Endothelial cell of umbilical vein (primary cell): ENCODE measurements around the gene SLC38A2. TPM values are rescaled to one million over a fixed set of nuclear protein-coding genes. Genes with fewer than 3 reads are reported as not detected.

Experiments used
- BruUV-seq: library from RNA; stranded (reverse); fragments of 400-500 nt; replicated peaks from 2 replicates; lab custom pipeline; 2021; lab: Mats Ljungman, UMichigan
- CTCF ChIA-PET: fragments of 300-600, 350-600 bp; sonication (Branson Sonifier 250); formaldehyde crosslinking; loops from one replicate; lab custom pipeline; 2021; ENCODE audit warnings: antibody characterized with exemption, inconsistent platforms; lab: Charles Lee
- POLR2A ChIA-PET: fragments of 300-600, 350-600 bp; sonication (Branson Sonifier 250); formaldehyde crosslinking; loops from one replicate; lab custom pipeline; 2021; ENCODE audit warnings: antibody characterized with exemption, inconsistent platforms; lab: Charles Lee
- DNase-seq: peaks from one replicate; pipeline ENCODE4 v3.0.0-alpha.2; 2011; ENCODE audit warnings: low read depth, low spot score
- FAIRE-seq: peaks from 2 replicates; lab custom pipeline; 2011; peaks lifted over from hg19 to GRCh38; lab: Jason Lieb, UNC
- H2AFZ ChIP-seq: 2 replicates; pipeline ENCODE4 v1.6.0; 2012; ENCODE audit warnings: low read depth, low read length, control low read depth, inconsistent platforms
- H3K27ac ChIP-seq: 2 replicates; pipeline ENCODE4 v1.5.1; 2011; ENCODE audit warnings: low read depth, mild to moderate bottlenecking, control low read depth, low read length, moderate library complexity; ENCODE audit not compliant: insufficient read depth
- H3K27me3 ChIP-seq, 2 experiments: 2 replicates each; pipeline versions ENCODE4 v1.6.0 to v1.6.1; 2011; ENCODE audit warnings: low read length in 2 of 2, mixed read lengths in 1 of 2; ENCODE audit not compliant: control insufficient read depth in 2 of 2, insufficient read depth in 2 of 2
- H3K36me3 ChIP-seq, 2 experiments: 2 replicates in 1 of 2; 3 replicates in 1 of 2; pipeline ENCODE4 v1.5.1; 2011; ENCODE audit warnings: low read length in 2 of 2, mild to moderate bottlenecking in 1 of 2, moderate library complexity in 1 of 2; ENCODE audit not compliant: control insufficient read depth in 2 of 2, insufficient read depth in 2 of 2; ENCODE audit errors: extremely low read depth in 1 of 2
- H3K4me1 ChIP-seq: 3 replicates; pipeline ENCODE4 v1.5.1; 2011; ENCODE audit warnings: mild to moderate bottlenecking, low read length; ENCODE audit not compliant: control insufficient read depth, insufficient read depth; ENCODE audit errors: extremely low read depth
- H3K4me2 ChIP-seq: 2 replicates; pipeline ENCODE4 v1.6.1; 2011; ENCODE audit warnings: low read length, control low read depth, mixed read lengths; ENCODE audit not compliant: insufficient read depth
- H3K4me3 ChIP-seq, 3 experiments: fragments of 200-600 bp in 1 of 3; sonication (generic), shearing (Covaris generic) in 1 of 3; replicated peaks in 1 of 3; 2 replicates each; pipeline ENCODE4 v1.5.1; 2011 to 2016; ENCODE audit warnings: control low read depth in 3 of 3, low read length in 3 of 3, mild to moderate bottlenecking in 2 of 3, inconsistent platforms in 1 of 3, low read depth in 1 of 3, moderate library complexity in 1 of 3; ENCODE audit not compliant: insufficient read depth in 1 of 3
- H3K79me2 ChIP-seq: 2 replicates; pipeline ENCODE4 v1.6.0; 2012; ENCODE audit warnings: low read length, inconsistent platforms; ENCODE audit not compliant: control insufficient read depth, insufficient read depth
- H3K9ac ChIP-seq: replicated peaks from 2 replicates; pipeline ENCODE3; 2011; ENCODE audit warnings: low read length, control low read depth; ENCODE audit not compliant: insufficient read depth; ENCODE audit errors: extremely low read depth
- H3K9me1 ChIP-seq: replicated peaks from 3 replicates; pipeline ENCODE4 v1.6.0; 2011; ENCODE audit warnings: mild to moderate bottlenecking, low read length; ENCODE audit not compliant: control insufficient read depth, insufficient read depth; ENCODE audit errors: extremely low read depth
- H3K9me3 ChIP-seq: replicated peaks from 2 replicates; pipeline ENCODE4 v1.5.1; 2012; ENCODE audit warnings: low read length, inconsistent platforms; ENCODE audit not compliant: control insufficient read depth, insufficient read depth
- H4K20me1 ChIP-seq: replicated peaks from 2 replicates; pipeline ENCODE3; 2011; ENCODE audit warnings: mild to moderate bottlenecking, low read length; ENCODE audit not compliant: control insufficient read depth, insufficient read depth; ENCODE audit errors: extremely low read depth
- EZH2 ChIP-seq: IDR thresholded peaks from 2 replicates; pipeline ENCODE4 v1.6.1; 2012; ENCODE audit warnings: borderline replicate concordance, low read depth, mild to moderate bottlenecking, moderate library complexity, low read length, inconsistent platforms; ENCODE audit not compliant: severe bottlenecking
- FOS ChIP-seq: IDR thresholded peaks from 2 replicates; pipeline ENCODE4 v1.6.1; 2011; ENCODE audit warnings: mild to moderate bottlenecking, low read length, moderate library complexity, borderline replicate concordance; ENCODE audit not compliant: insufficient read depth
- GATA2 ChIP-seq: IDR thresholded peaks from 2 replicates; pipeline ENCODE4 v1.7.0; 2011; ENCODE audit warnings: low read depth, mild to moderate bottlenecking, moderate library complexity, mixed read lengths, low read length; ENCODE audit not compliant: insufficient read length, insufficient read depth
- JUN ChIP-seq: IDR thresholded peaks from 2 replicates; pipeline ENCODE4 v1.6.1; 2011; ENCODE audit warnings: borderline replicate concordance, low read depth; ENCODE audit not compliant: insufficient read length, insufficient read depth
- MAX ChIP-seq: IDR thresholded peaks from 2 replicates; pipeline ENCODE4 v1.6.1; 2011; ENCODE audit not compliant: insufficient read depth, insufficient read length
- POLR2A ChIP-seq: IDR thresholded peaks from 2 replicates; pipeline ENCODE4 v1.6.1; 2012; ENCODE audit warnings: low read depth, mild to moderate bottlenecking, control low read depth, low read length
- POLR2AphosphoS5 ChIP-seq: IDR thresholded peaks from 2 replicates; pipeline ENCODE4 v1.6.1; 2012; ENCODE audit warnings: low read depth, mild to moderate bottlenecking, control low read depth, low read length, moderate library complexity; ENCODE audit not compliant: insufficient read depth
- dilution Hi-C: fragments of 300-500 bp; cut with MboI; formaldehyde crosslinking; loops from one replicate; pipeline ENCODE4 v1.15.0; 2019; ENCODE audit warnings: low sequenced_read_pairs; ENCODE audit not compliant: extremely low pct_ligation_motif_present
- intact Hi-C: fragments of 100-400 bp; cut with micrococcal nuclease; formaldehyde crosslinking; loops from one replicate; pipeline ENCODE4 v1.10.0; 2022
- polyA plus RNA-seq, 4 experiments: library from polyadenylated mRNA; depleted of rRNA in 3 of 4; stranded (reverse) in 3 of 4; unstranded in 1 of 4; fragments of >200 nt; gene quantifications; 2 replicates each; pipeline versions ENCODE4 v1.2.1 to v1.2.3, GENCODE V29; 2011 to 2012; ENCODE audit warnings: missing spikeins in 1 of 4
- total RNA-seq: library from RNA; stranded (reverse); gene quantifications from 2 replicates; pipeline ENCODE4 v1.2.3, GENCODE V29; 2021
- TF ChIP-seq, protein P1 (sequence below), 2 donors: IDR thresholded peaks; 1 replicate in 1 of 2; 2 replicates in 1 of 2; pipeline ENCODE4 v1.5.1; 2011; ENCODE audit warnings: low read length in 2 of 2, mild to moderate bottlenecking in 2 of 2, moderate library complexity in 2 of 2, control low read depth in 1 of 2, inconsistent platforms in 1 of 2, low read depth in 1 of 2; ENCODE audit not compliant: insufficient read depth in 1 of 2; ENCODE audit errors: extremely low read depth in 1 of 2

SLC38A2 gene
- total and polyA plus RNA-seq, 2 donors (not counting 3 experiments of a cell fraction or from before 2014, with no cell fraction given): 267 to 427 TPM

GRCh38 chr12:46380881-46381280 lies 8.3 kb upstream of the SLC38A2 start:
- intact Hi-C loops (no loop called here), dilution Hi-C loops (no loop called here)
- Histone ChIP-seq H3K79me2 (peaks cover 11% of the 10 kb centered on the region), H3K27me3 (no peaks in the 10 kb centered on the region), H3K4me3 (no peak overlapping the region), H3K36me3 (no peaks in the 10 kb centered on the region), H3K9me3 (no peaks in the 10 kb centered on the region), H3K27ac (no peak overlapping the region), H3K4me1 (peaks cover 24% of the 10 kb centered on the region), H3K9me1 (no peaks in the 10 kb centered on the region), H2AFZ (no peak overlapping the region), H3K4me2 (no peak overlapping the region), H4K20me1 (no peaks in the 10 kb centered on the region), H3K9ac (no peak overlapping the region)
- TF ChIP-seq JUN (no peak), GATA2 (no peak), POLR2A (no peak), FOS (no peak), EZH2 (no peak), POLR2AphosphoS5 (no peak), MAX (no peak)
- TF ChIP-seq, protein P1, sequence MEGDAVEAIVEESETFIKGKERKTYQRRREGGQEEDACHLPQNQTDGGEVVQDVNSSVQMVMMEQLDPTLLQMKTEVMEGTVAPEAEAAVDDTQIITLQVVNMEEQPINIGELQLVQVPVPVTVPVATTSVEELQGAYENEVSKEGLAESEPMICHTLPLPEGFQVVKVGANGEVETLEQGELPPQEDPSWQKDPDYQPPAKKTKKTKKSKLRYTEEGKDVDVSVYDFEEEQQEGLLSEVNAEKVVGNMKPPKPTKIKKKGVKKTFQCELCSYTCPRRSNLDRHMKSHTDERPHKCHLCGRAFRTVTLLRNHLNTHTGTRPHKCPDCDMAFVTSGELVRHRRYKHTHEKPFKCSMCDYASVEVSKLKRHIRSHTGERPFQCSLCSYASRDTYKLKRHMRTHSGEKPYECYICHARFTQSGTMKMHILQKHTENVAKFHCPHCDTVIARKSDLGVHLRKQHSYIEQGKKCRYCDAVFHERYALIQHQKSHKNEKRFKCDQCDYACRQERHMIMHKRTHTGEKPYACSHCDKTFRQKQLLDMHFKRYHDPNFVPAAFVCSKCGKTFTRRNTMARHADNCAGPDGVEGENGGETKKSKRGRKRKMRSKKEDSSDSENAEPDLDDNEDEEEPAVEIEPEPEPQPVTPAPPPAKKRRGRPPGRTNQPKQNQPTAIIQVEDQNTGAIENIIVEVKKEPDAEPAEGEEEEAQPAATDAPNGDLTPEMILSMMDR (IDR thresholded peaks at IDR 0.05; ENCODE audit: extremely low read depth in 1 of 2, insufficient read depth in 1 of 2, low read depth in 1 of 2, low read length in 2 of 2): no peak
- FAIRE-seq (no peak), DNase-seq (no peak)
- POLR2A ChIA-PET: no interaction called here
- BruUV-seq: no TSS peak
- CTCF ChIA-PET: no interaction called here
